ENCODE results near the gene MAPK8IP1. TPM values are rescaled to one million over a fixed set of nuclear protein-coding genes. Genes with fewer than 3 reads are reported as not detected.

The MAPK8IP1 gene
- total and polyA plus RNA-seq, 2 donors (not counting 1 experiment from before 2014, with no cell fraction given), result 2.1 to 4.0 TPM

- Mint-ChIP-seq H3K27ac (no peak overlapping the region), H3K4me1 (peaks cover 59% of the 10 kb centered on the region), H3K9me3 (ENCODE audit: insufficient read depth) (no peaks in the 10 kb centered on the region), H3K4me3 (peak overlapping the region; percentile 37), H3K27me3 (no peaks in the 10 kb centered on the region)
- ATAC-seq (ENCODE audit: low read depth) (no peak), DNase-seq (no peak)
- Histone ChIP-seq H3K36me3 (replicated peaks in 1 of 2; ENCODE audit: control extremely low read depth in 1 of 2, control insufficient read depth in 1 of 2, extremely low read depth in 1 of 2, insufficient read depth in 2 of 2, low read length in 1 of 2) (peaks cover 0 to 10% of the 10 kb centered on the region in 2 experiments), H3K9ac (ENCODE audit: low read length) (no peak overlapping the region), H3K4me2 (replicated peaks; ENCODE audit: low read depth, low read length, poor library complexity, severe bottlenecking) (no peak overlapping the region), H3K79me2 (ENCODE audit: control insufficient read depth, insufficient read depth, low read length) (peaks cover 80% of the 10 kb centered on the region), H3K27me3 (replicated peaks in 1 of 4; ENCODE audit: control extremely low read depth in 1 of 4, control insufficient read depth in 3 of 4, insufficient read depth in 4 of 4, low read length in 3 of 4) (no peaks in the 10 kb centered on the region), H4K20me1 (ENCODE audit: control insufficient read depth, insufficient read depth, low read length, poor library complexity, severe bottlenecking) (peaks cover 65% of the 10 kb centered on the region), H3K4me1 (ENCODE audit: control insufficient read depth in 2 of 2, insufficient read depth in 2 of 2, low read length in 2 of 2) (peaks cover 34 to 39% of the 10 kb centered on the region in 2 donors), H3K9me3 (ENCODE audit: control extremely low read depth in 1 of 3, control insufficient read depth in 2 of 3, insufficient read depth in 1 of 3, low read length in 2 of 3) (no peaks in the 10 kb centered on the region), H2AFZ (ENCODE audit: insufficient read depth, low read depth, low read length, poor library complexity, severe bottlenecking) (no peak overlapping the region), H3K27ac (ENCODE audit: low read length in 2 of 2) (no peak overlapping the region), H3K4me3 (ENCODE audit: control extremely low read depth in 1 of 5, extremely low read depth in 1 of 5, insufficient read depth in 1 of 5, low read depth in 2 of 5, low read length in 4 of 5) (no peak overlapping the region)
- no peak for TF ChIP-seq CTCF (IDR thresholded peaks at IDR 0.05)
- TF ChIP-seq EZH2 (IDR thresholded peaks at IDR 0.05; ENCODE audit: borderline replicate concordance, insufficient read depth, low read depth, low read length, poor library complexity, severe bottlenecking), result no peak
- WGBS (ENCODE audit: insufficient coverage), result 100% methylated on average over 2 of the region's 2 CpGs
- ChIA-PET POLR2A (interaction anchor here (0.7 kb wide), 2 partner anchors 80 to 115 kb away, joined by 4 to 6 read pairs; no protein-coding TSS in a partner anchor), CTCF (interaction anchor here (1.1 to 3.2 kb wide), 2 partner anchors 8 to 79 kb away, joined by 3 to 12 read pairs; no protein-coding TSS in a partner anchor)
- intact Hi-C loops (cut with micrococcal nuclease), result no loop called here
Observed at GRCh38 chr11:45850446-45850845, 35.0 kb upstream of the MAPK8IP1 start.

- H3K4me1 Mint-ChIP-seq, result peaks cover 53% of the 10 kb centered on the region
- WGBS (ENCODE audit: insufficient coverage), result 100% methylated on average over 1 of the region's 2 CpGs
- Histone ChIP-seq H3K79me2 (ENCODE audit: control insufficient read depth, insufficient read depth, low read length) (peaks cover 88% of the 10 kb centered on the region), H3K27me3 (replicated peaks in 1 of 4; ENCODE audit: control extremely low read depth in 1 of 4, control insufficient read depth in 3 of 4, insufficient read depth in 4 of 4, low read length in 3 of 4) (no peaks in the 10 kb centered on the region), H3K4me3 (ENCODE audit: control extremely low read depth in 1 of 5, extremely low read depth in 1 of 5, insufficient read depth in 1 of 5, low read depth in 2 of 5, low read length in 4 of 5) (no peak overlapping the region), H3K36me3 (replicated peaks in 1 of 2; ENCODE audit: control extremely low read depth in 1 of 2, control insufficient read depth in 1 of 2, extremely low read depth in 1 of 2, insufficient read depth in 2 of 2, low read length in 1 of 2) (peaks cover 0 to 16% of the 10 kb centered on the region in 2 experiments), H3K27ac (ENCODE audit: low read length in 2 of 2) (no peak overlapping the region), H3K4me1 (ENCODE audit: control insufficient read depth in 2 of 2, insufficient read depth in 2 of 2, low read length in 2 of 2) (peaks cover 31 to 38% of the 10 kb centered on the region in 2 donors), H4K20me1 (ENCODE audit: control insufficient read depth, insufficient read depth, low read length, poor library complexity, severe bottlenecking) (peaks cover 72% of the 10 kb centered on the region), H3K9me3 (ENCODE audit: control extremely low read depth in 1 of 3, control insufficient read depth in 2 of 3, insufficient read depth in 1 of 3, low read length in 2 of 3) (no peaks in the 10 kb centered on the region), H3K4me2 (replicated peaks; ENCODE audit: low read depth, low read length, poor library complexity, severe bottlenecking) (no peak overlapping the region), H3K9ac (ENCODE audit: low read length) (no peak overlapping the region), H2AFZ (ENCODE audit: insufficient read depth, low read depth, low read length, poor library complexity, severe bottlenecking) (no peak overlapping the region)
- H3K9me3 Mint-ChIP-seq (ENCODE audit: insufficient read depth), result no peaks in the 10 kb centered on the region
- intact Hi-C loops (cut with micrococcal nuclease), result no loop called here
- H3K27me3 Mint-ChIP-seq, result no peaks in the 10 kb centered on the region
- POLR2A ChIA-PET, result no interaction called here
- TF ChIP-seq EZH2 (IDR thresholded peaks at IDR 0.05; ENCODE audit: borderline replicate concordance, insufficient read depth, low read depth, low read length, poor library complexity, severe bottlenecking) (no peak), CTCF (IDR thresholded peaks at IDR 0.05) (no peak)
- H3K4me3 Mint-ChIP-seq, result no peak overlapping the region
- CTCF ChIA-PET, result interaction anchor here (1.1 to 3.2 kb wide), 2 partner anchors 9 to 80 kb away, joined by 3 to 12 read pairs; no protein-coding TSS in a partner anchor
- H3K27ac Mint-ChIP-seq, result no peak overlapping the region
- ATAC-seq (ENCODE audit: low read depth) (no peak), DNase-seq (no peak)
Observed at GRCh38 chr11:45851228-45851627, 34.2 kb upstream of the MAPK8IP1 start.

Measured in B cell (primary cell).